WTC11 (cell line): ENCODE data around the gene KDM4C. TPM values are rescaled to one million over a fixed set of nuclear protein-coding genes. Genes with fewer than 3 reads are reported as not detected.

ENCODE experiments used
- ATAC-seq: fragments of 200-7000 bp; cut with Tn5 transposase; 2 replicates; pipeline ENCODE4 v1.10.0; 2021; ENCODE audit warnings: mild to moderate bottlenecking, moderate library complexity
- CTCF ChIA-PET: fragments of 300-600 bp; sonication (Branson Sonifier 250); formaldehyde crosslinking; loops from one replicate; lab custom pipeline; 2021; ENCODE audit warnings: antibody characterized with exemption; lab: Charles Lee
- POLR2A ChIA-PET: fragments of 350-600 bp; sonication (Branson Sonifier 250); formaldehyde crosslinking; loops from one replicate; lab custom pipeline; 2021; ENCODE audit warnings: antibody characterized with exemption; lab: Charles Lee
- DNase-seq: peaks from one replicate; pipeline ENCODE4 v3.0.0; 2021; ENCODE audit warnings: low spot score
- H3K27ac Mint-ChIP-seq: 2 replicates; pipeline ENCODE4 v1.8.0; 2021; ENCODE audit warnings: mixed read lengths
- H3K27me3 Mint-ChIP-seq: 2 replicates; pipeline ENCODE4 v1.8.0; 2021; ENCODE audit warnings: low read depth, mild to moderate bottlenecking, moderate library complexity, mixed read lengths
- H3K36me3 Mint-ChIP-seq: 2 replicates; pipeline ENCODE4 v1.8.0; 2021; ENCODE audit warnings: mixed read lengths
- H3K4me1 Mint-ChIP-seq: 2 replicates; pipeline ENCODE4 v1.8.0; 2022; ENCODE audit warnings: mixed read lengths
- H3K4me3 Mint-ChIP-seq: 2 replicates; pipeline ENCODE4 v1.8.0; 2021; ENCODE audit warnings: mild to moderate bottlenecking, moderate library complexity, mixed read lengths
- H3K9me3 Mint-ChIP-seq: 2 replicates; pipeline ENCODE4 v1.8.0; 2021; ENCODE audit warnings: mixed read lengths
- AFF4 ChIP-seq: sonication (generic); formaldehyde crosslinking; IDR thresholded peaks from 2 replicates; pipeline ENCODE4 v1.8.1; 2023; ENCODE audit warnings: mild to moderate bottlenecking, missing genetic modification reagents, borderline replicate concordance
- ARID4B ChIP-seq: sonication (generic); formaldehyde crosslinking; IDR thresholded peaks from 2 replicates; pipeline ENCODE4 v1.8.0; 2023; ENCODE audit warnings: missing genetic modification reagents, mild to moderate bottlenecking, borderline replicate concordance
- ATF2 ChIP-seq: sonication (generic); formaldehyde crosslinking; IDR thresholded peaks from 2 replicates; pipeline ENCODE4 v1.8.1; 2022; ENCODE audit warnings: low read depth, missing genetic modification reagents, borderline replicate concordance
- CBFB ChIP-seq: sonication (generic); formaldehyde crosslinking; IDR thresholded peaks from 2 replicates; pipeline ENCODE4 v1.8.1; 2022; ENCODE audit warnings: mild to moderate bottlenecking, low read depth, missing genetic modification reagents
- ETV6 ChIP-seq: sonication (generic); formaldehyde crosslinking; IDR thresholded peaks from 2 replicates; pipeline ENCODE4 v1.8.1; 2022; ENCODE audit warnings: mild to moderate bottlenecking, missing genetic modification reagents
- FOXP1 ChIP-seq: sonication (generic); formaldehyde crosslinking; IDR thresholded peaks from 2 replicates; pipeline ENCODE4 v1.8.0; 2022; ENCODE audit warnings: missing genetic modification reagents, mild to moderate bottlenecking, moderate library complexity, borderline replicate concordance
- HMGA2 ChIP-seq: fragments of 250-450 bp; sonication (Bioruptor Pico); IDR thresholded peaks from 2 replicates; pipeline ENCODE4 v1.4.0; 2021; ENCODE audit warnings: mild to moderate bottlenecking, moderate library complexity
- IRF1 ChIP-seq: sonication (generic); formaldehyde crosslinking; IDR thresholded peaks from 2 replicates; pipeline ENCODE4 v1.8.0; 2023; ENCODE audit warnings: missing genetic modification reagents
- KAT7 ChIP-seq: sonication (generic); formaldehyde crosslinking; IDR thresholded peaks from 2 replicates; pipeline ENCODE4 v1.8.1; 2023; ENCODE audit warnings: missing genetic modification reagents, mild to moderate bottlenecking, borderline replicate concordance
- MAX ChIP-seq: sonication (generic); formaldehyde crosslinking; IDR thresholded peaks from 2 replicates; pipeline ENCODE4 v1.8.0; 2022; ENCODE audit warnings: mild to moderate bottlenecking, missing genetic modification reagents
- MLX ChIP-seq: sonication (generic); formaldehyde crosslinking; IDR thresholded peaks from 2 replicates; pipeline ENCODE4 v1.8.1; 2023; ENCODE audit warnings: mild to moderate bottlenecking, missing genetic modification reagents, moderate library complexity
- MYBL2 ChIP-seq: sonication (generic); formaldehyde crosslinking; IDR thresholded peaks from 2 replicates; pipeline ENCODE4 v1.8.1; 2023; ENCODE audit warnings: mild to moderate bottlenecking, moderate library complexity, missing genetic modification reagents
- NFATC4 ChIP-seq: fragments of 250-450 bp; sonication (Bioruptor Pico); IDR thresholded peaks from 2 replicates; pipeline ENCODE4 v1.9.0; 2021; ENCODE audit warnings: mild to moderate bottlenecking
- SP1 ChIP-seq: sonication (generic); formaldehyde crosslinking; conservative IDR thresholded peaks from 2 replicates; pipeline ENCODE4 v1.8.1; 2022; ENCODE audit warnings: missing genetic modification reagents
- TCF7 ChIP-seq: sonication (generic); formaldehyde crosslinking; IDR thresholded peaks from 2 replicates; pipeline ENCODE4 v1.8.0; 2022; ENCODE audit warnings: mild to moderate bottlenecking, low read depth, missing genetic modification reagents, moderate library complexity
- ZBTB43 ChIP-seq: sonication (generic); formaldehyde crosslinking; IDR thresholded peaks from 2 replicates; pipeline ENCODE4 v1.8.1; 2023; ENCODE audit warnings: mild to moderate bottlenecking, missing genetic modification reagents
- ZNF317 ChIP-seq: sonication (generic); formaldehyde crosslinking; IDR thresholded peaks from 2 replicates; pipeline ENCODE4 v1.8.1; 2023; ENCODE audit warnings: low read depth, mild to moderate bottlenecking, moderate library complexity, missing genetic modification reagents, borderline replicate concordance
- ZNF416 ChIP-seq: fragments of 250-450 bp; sonication (Bioruptor Pico); IDR thresholded peaks from 2 replicates; pipeline ENCODE4 v1.9.0; 2021; ENCODE audit warnings: mild to moderate bottlenecking, inconsistent platforms
- total RNA-seq: library from RNA; stranded (reverse); gene quantifications from 3 replicates; pipeline ENCODE4 v1.2.3, GENCODE V29; 2021

The KDM4C gene
- total RNA-seq, 1 experiment from 2014 or later: 29.2 TPM

GRCh38 chr9:7145361-7146069, 387.7 kb downstream of the KDM4C start:
- Mint-ChIP-seq H3K9me3 (no peaks in the 10 kb centered on the region), H3K27ac (peak overlapping the region; percentile 10; the same call in 1 of the 2 replicates), H3K4me1 (peaks cover 12% of the 10 kb centered on the region), H3K27me3 (no peaks in the 10 kb centered on the region), H3K36me3 (peaks cover 3% of the 10 kb centered on the region; the same call in 1 of the 2 replicates), H3K4me3 (no peak overlapping the region)
- ChIA-PET CTCF (interaction anchor here (0.8 to 1.9 kb wide), 4 partner anchors 10 to 114 kb away, joined by 3 to 8 read pairs (median 4); no protein-coding TSS in a partner anchor), POLR2A (no interaction called here)
- DNase-seq: no peak
- TF ChIP-seq MLX (CRISPR knock-in tag): no peak
- no peak for TF ChIP-seq AFF4 (CRISPR knock-in tag)
- no peak for TF ChIP-seq MYBL2 (CRISPR knock-in tag)
- TF ChIP-seq ZNF416 (CRISPR knock-in tag): no peak
- TF ChIP-seq ATF2 (CRISPR knock-in tag): no peak
- no peak for TF ChIP-seq ETV6 (CRISPR knock-in tag)
- TF ChIP-seq KAT7 (CRISPR knock-in tag): no peak
- TF ChIP-seq FOXP1 (CRISPR knock-in tag): no peak
- TF ChIP-seq SP1 (CRISPR knock-in tag): no peak
- no peak for TF ChIP-seq TCF7 (CRISPR knock-in tag)
- TF ChIP-seq HMGA2: no peak
- TF ChIP-seq NFATC4 (CRISPR knock-in tag): no peak
- no peak for TF ChIP-seq CBFB (CRISPR knock-in tag)
- no peak for TF ChIP-seq ZNF317 (CRISPR knock-in tag)
- TF ChIP-seq IRF1: no peak
- TF ChIP-seq ZBTB43: no peak
- TF ChIP-seq MAX (CRISPR knock-in tag): no peak
- no peak for TF ChIP-seq ARID4B
- no peak for ATAC-seq
